D721Med (cell line): ENCODE results near the gene FOXK2.
"Not testable (repeated sequence)": the region's sequence is repeated elsewhere in the genome, so short reads cannot be mapped to it uniquely, and the experiment has no call there.

ENCODE experiments used
- DNase-seq: peaks from one replicate; pipeline ENCODE4 v3.0.0; 2011; ENCODE audit warnings: low spot score; ENCODE audit not compliant: insufficient read length
- FAIRE-seq: peaks from 2 replicates; lab custom pipeline; 2011; peaks lifted over from hg19 to GRCh38; lab: Jason Lieb, UNC
- TF ChIP-seq, protein P1 (sequence below): IDR thresholded peaks from 2 replicates; pipeline ENCODE4 v1.5.1; 2012; ENCODE audit warnings: mild to moderate bottlenecking, control low read depth; ENCODE audit not compliant: insufficient read depth; ENCODE audit errors: missing control alignments

FOXK2 gene

DNA sequence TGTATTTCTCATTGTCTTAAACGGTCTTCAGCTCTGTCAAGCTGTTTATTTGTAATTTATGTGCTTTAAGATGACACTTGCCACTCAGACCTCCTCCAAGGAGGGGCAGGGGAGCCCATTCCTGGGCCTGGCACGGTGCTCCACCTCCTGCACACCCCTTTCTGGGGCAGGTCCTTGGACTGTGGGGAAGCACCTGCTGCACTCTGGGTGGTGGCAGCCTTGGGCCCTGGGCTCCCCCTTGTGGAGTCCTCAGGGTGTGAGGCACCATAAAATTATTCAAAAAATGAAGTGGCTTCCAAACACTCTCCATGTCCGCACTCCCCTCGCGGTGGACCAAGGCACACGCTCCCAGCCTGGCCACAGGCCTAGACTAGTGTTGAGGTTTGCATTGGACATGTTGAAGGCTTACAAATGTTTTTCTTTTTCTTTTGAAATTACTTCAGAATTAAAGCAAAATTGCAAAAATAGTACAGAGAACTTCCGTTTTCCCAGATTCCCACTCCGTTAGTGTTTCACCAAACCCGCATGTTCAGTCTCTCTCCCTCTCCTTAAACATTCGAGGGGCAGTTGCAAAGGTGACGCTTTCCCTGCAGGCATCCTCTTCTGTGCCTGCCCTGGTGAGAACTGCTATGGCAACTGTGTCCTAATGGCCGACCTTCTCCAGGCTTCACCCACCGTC is 32.4 kb downstream of the FOXK2 start:
- no peak for FAIRE-seq
- DNase-seq, result peak; percentile 58
- TF ChIP-seq, protein P1, sequence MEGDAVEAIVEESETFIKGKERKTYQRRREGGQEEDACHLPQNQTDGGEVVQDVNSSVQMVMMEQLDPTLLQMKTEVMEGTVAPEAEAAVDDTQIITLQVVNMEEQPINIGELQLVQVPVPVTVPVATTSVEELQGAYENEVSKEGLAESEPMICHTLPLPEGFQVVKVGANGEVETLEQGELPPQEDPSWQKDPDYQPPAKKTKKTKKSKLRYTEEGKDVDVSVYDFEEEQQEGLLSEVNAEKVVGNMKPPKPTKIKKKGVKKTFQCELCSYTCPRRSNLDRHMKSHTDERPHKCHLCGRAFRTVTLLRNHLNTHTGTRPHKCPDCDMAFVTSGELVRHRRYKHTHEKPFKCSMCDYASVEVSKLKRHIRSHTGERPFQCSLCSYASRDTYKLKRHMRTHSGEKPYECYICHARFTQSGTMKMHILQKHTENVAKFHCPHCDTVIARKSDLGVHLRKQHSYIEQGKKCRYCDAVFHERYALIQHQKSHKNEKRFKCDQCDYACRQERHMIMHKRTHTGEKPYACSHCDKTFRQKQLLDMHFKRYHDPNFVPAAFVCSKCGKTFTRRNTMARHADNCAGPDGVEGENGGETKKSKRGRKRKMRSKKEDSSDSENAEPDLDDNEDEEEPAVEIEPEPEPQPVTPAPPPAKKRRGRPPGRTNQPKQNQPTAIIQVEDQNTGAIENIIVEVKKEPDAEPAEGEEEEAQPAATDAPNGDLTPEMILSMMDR, result peak; percentile 64

DNA sequence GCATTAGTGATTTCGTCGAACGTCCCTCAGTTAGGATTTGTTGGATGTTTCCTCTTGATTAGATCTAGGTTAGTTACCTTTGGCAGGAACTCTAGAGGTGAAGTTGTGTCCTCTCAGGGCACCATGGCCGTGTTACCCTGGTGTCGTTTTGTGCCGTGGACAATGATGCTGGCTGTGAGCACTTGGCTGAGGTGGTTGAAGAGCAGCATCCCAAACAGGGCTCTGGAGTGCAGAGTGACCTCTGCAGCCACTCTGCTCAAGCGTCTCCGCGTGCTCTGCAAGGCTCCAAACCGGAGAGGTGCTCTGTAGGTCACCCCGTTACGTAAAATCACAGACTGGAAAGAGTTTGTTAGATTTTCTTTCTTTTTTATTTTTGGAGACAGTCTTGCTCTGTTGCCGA is 33.0 kb downstream of the FOXK2 start:
- FAIRE-seq (no peak), DNase-seq (no peak)
- TF ChIP-seq, protein P1, result no peak

DNA sequence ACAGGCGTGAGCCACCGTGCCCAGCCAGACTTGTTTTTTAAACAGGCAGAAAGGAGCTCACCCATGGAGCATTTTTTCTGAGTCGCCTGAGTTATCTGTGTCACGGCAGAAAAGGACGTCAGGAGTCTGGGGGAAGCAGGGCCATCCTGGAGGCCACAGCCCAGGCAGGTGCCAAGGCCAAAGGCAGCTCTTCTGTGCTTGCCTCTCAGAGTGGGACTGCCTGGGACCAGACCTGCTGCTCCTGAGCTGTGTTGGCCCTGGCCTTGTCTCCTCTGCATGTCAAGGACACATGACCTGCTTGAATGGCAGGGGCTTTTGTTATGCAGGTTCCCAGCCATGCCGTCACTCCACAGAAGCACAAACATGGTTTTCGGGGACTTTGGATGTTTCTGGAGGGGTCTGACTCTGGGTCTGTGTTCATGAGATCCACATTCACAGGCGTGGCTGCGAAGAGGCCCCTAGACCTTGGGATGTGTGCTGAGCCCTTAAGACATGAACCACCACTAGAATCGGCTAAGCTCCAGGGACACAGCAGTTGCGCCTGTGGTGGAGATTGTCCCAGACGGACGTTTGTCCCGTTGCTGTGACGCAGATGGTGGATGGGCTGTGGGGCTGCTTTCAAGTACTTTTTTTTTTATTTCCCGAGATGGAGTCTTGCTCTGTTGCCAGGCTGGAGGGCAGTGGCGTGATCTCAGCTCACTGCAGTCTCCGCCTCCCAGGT is 33.8 kb downstream of the FOXK2 start:
- FAIRE-seq (no peak), DNase-seq (no peak)
- TF ChIP-seq, protein P1, result no peak

DNA sequence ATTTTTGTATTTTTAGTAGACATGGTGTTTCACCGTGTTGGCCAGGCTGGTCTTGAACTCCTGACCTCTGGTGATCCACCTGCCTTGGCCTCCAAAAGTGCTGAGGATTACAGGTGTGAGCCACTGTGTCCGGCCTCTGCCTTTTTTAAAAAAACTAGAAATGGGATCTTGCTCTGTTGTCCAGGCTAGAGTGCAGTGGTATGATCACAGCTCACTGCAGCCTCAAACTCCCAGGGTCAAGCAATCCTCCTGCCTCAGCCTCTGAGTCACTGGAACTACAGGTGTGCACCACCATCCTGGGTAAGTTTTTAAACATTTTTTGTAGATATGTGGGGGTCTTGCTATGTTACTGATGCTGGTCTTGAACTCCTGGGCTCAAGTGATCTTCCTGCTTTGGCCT is 38.0 kb downstream of the FOXK2 start:
- DNase-seq, FAIRE-seq: not testable (repeated sequence)

DNA sequence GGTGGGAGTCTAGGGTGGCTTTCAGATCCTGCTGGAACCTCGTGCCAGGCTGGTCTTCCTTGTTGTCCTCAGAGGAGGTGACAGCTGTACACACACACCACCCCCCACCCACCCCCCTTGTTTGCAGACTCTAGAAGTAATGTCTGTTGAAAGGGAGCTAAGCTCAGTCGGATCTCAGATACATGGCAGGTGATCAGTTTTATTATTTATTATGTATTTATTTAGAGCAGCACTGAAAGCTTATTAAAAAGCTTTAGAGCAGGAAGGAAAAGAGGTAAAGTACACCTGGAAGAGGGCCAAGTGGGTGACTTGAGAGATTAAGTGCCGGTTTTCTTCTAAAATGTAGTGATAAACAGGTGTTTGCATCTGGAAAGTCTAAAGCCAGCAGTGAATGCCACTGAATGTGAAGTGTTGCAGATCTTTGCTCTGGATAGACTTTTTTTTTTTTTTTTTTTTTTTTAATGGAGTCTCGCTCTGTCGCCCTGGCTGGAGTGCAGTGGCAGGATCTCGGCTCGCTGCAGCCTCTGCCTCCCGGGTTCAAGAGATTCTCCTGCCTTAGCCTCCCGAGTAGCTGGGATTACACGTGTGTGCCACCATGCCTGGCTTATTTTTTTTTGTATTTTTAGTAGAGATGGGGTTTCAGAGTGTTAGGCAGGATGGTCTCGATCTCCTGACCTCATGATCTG is 40.2 kb downstream of the FOXK2 start:
- no peak for FAIRE-seq

DNA sequence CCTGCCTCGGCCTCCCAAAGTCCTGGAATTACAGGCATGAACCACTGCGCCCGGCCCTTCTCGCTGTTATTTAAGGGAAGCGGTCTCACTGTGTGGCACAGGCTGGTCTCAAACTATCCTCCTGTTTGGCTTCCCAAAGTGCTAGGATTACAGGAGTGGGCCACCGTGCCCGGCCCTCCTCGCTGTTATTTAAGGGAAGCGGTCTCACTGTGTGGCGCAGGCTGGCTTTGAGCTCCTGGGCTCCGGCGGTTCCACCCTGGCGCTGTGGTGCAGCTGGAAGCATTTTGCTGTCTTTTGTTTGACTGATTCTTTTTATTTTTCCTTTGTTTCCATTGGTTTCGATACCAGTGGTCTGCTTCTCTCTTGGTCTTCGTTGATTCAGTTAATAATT is 40.7 kb downstream of the FOXK2 start:
- TF ChIP-seq, protein P1, result no peak
- DNase-seq (no peak), FAIRE-seq (no peak)

More for the DNA sequence above, 40.2 kb downstream of the FOXK2 start:
- TF ChIP-seq, protein P1, result no peak
- no peak for DNase-seq

DNA sequence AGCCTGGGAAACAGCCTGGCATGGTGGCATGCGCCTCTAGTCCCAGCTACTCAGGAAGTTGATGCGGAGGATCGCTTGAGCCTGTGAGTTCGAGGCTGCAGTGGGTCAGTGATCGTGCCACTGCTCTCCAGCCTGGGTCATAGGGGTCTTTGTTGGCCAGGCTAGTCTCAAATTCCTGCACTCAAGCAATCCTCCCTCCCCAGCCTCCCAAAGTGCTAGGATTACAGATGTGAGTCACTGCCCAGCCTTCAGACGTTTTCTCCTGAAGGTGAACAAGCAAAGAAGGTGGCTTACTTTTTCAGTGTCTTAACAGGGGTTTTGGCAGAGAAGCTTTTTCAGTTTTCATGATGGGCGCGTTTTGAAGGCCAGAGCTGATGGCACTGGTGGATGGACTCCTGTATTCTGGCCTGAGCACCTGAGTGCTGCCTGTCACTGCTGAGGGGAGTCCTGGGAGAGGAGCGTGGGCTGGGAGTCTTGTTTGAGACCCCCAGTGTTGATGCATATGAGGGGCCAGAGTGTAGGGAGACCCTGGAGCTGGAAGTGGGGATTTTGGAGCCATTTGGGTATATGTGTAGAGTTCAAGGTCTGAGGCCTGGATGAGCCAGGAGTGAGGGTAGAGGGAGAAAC is 41.4 kb downstream of the FOXK2 start:
- no peak for FAIRE-seq
- TF ChIP-seq, protein P1, result no peak
- no peak for DNase-seq
